ENCODE data around the gene TM9SF4. TPM values are rescaled to one million over a fixed set of nuclear protein-coding genes. Genes with fewer than 3 reads are reported as not detected.
A peak's percentile ranks its signal among the peaks of the same experiment; 100 is the strongest.
"Not testable (repeated sequence)": the region's sequence is repeated elsewhere in the genome, so short reads cannot be mapped to it uniquely, and the experiment has no call there.

Gene TM9SF4
- total RNA-seq, 2 donors from 2014 or later: 31.2 to 37.8 TPM

- ATAC-seq (no peak), DNase-seq (no peak)
- intact Hi-C loops (cut with DNase I): no loop called here
These were observed 70.0 kb downstream of the TM9SF4 start for GRCh38 chr20:32179515-32179914.

GRCh38 chr20:32179934-32180333 is 70.4 kb downstream of the TM9SF4 start:
- no peak for ATAC-seq
- intact Hi-C loops (cut with DNase I): no loop called here
- no peak for DNase-seq

- intact Hi-C loops (cut with DNase I): no loop called here
- DNase-seq: no peak
- no peak for ATAC-seq
These were observed 72.1 kb downstream of the TM9SF4 start for GRCh38 chr20:32181606-32182005.

- no peak for ATAC-seq
- intact Hi-C loops (cut with DNase I): no loop called here
- no peak for DNase-seq
These were observed 74.6 kb downstream of the TM9SF4 start for GRCh38 chr20:32183947-32184635.

- DNase-seq (no peak), ATAC-seq (no peak)
- intact Hi-C loops (cut with DNase I): no loop called here
These were observed 75.6 kb downstream of the TM9SF4 start for GRCh38 chr20:32184961-32185603.

- ATAC-seq: no peak
- intact Hi-C loops (cut with DNase I): no loop called here
- DNase-seq: no peak
These were observed 77.0 kb downstream of the TM9SF4 start for GRCh38 chr20:32186506-32186905.

GRCh38 chr20:32188376-32189122 is 79.0 kb downstream of the TM9SF4 start:
- no peak for ATAC-seq
- intact Hi-C loops (cut with DNase I): no loop called here
- DNase-seq: no peak

GRCh38 chr20:32189123-32189410 is 79.6 kb downstream of the TM9SF4 start:
- no peak for ATAC-seq

GRCh38 chr20:32189691-32190615 is 80.4 kb downstream of the TM9SF4 start:
- ATAC-seq (peak; percentile 47 to 65), DNase-seq (peak; percentile 56)
- intact Hi-C loops (cut with DNase I): no loop called here

More at GRCh38 chr20:32189123-32189410, 79.6 kb downstream of the TM9SF4 start:
- intact Hi-C loops (cut with DNase I): no loop called here
- DNase-seq: no peak

GRCh38 chr20:32190616-32191415 is 81.3 kb downstream of the TM9SF4 start:
- DNase-seq (no peak), ATAC-seq (no peak)
- intact Hi-C loops (cut with DNase I): no loop called here

GRCh38 chr20:32191422-32191821 is 81.9 kb downstream of the TM9SF4 start:
- intact Hi-C loops (cut with DNase I): no loop called here
- ATAC-seq: no peak

GRCh38 chr20:32191873-32192272 is 82.4 kb downstream of the TM9SF4 start:
- DNase-seq (no peak), ATAC-seq (no peak)
- intact Hi-C loops (cut with DNase I): no loop called here

More at GRCh38 chr20:32191422-32191821, 81.9 kb downstream of the TM9SF4 start:
- no peak for DNase-seq

- DNase-seq (no peak), ATAC-seq (no peak)
- intact Hi-C loops (cut with DNase I): no loop called here
These were observed 83.2 kb downstream of the TM9SF4 start for GRCh38 chr20:32192698-32193097.

GRCh38 chr20:32193336-32193735 is 83.8 kb downstream of the TM9SF4 start:
- ATAC-seq; intact Hi-C loops (cut with DNase I); DNase-seq: not testable (repeated sequence)

GRCh38 chr20:32193996-32194395 is 84.5 kb downstream of the TM9SF4 start:
- no peak for DNase-seq
- intact Hi-C loops (cut with DNase I): no loop called here
- ATAC-seq: no peak

GRCh38 chr20:32195581-32195980 is 86.1 kb downstream of the TM9SF4 start:
- intact Hi-C loops (cut with DNase I): no loop called here

GRCh38 chr20:32196613-32197012 is 87.1 kb downstream of the TM9SF4 start:
- ATAC-seq; DNase-seq; intact Hi-C loops (cut with DNase I): not testable (repeated sequence)

More at GRCh38 chr20:32195581-32195980, 86.1 kb downstream of the TM9SF4 start:
- DNase-seq: no peak
- ATAC-seq: no peak

- intact Hi-C loops (cut with DNase I); ATAC-seq; DNase-seq: not testable (repeated sequence)
These were observed 87.6 kb downstream of the TM9SF4 start for GRCh38 chr20:32197136-32197535.

Measured in left cardiac atrium (tissue), 4 donors.